Measurements from ENCODE around the gene IL1RN.

The IL1RN gene

DNA sequence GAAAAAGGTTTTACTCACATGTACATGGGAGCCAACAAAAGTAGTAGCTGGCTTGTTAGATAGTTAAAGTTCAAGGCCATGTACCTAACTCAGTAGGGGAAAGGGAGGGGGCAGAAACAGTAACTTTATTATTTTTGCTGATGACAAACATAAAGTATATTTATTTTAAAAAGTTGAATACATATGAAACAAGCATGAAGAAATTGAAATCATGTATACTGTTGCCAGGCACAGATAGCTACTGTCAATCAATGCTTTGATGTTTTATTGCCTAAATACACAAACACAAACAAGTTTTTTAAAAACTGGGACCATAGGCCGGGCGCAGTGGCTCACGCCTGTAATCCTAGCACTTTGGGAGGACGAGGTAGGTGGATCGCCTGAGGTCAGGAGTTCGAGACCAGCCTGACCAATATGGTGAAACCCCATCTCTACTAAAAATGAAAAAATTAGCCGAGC is 38.8 kb downstream of the IL1RN start:
- Histone ChIP-seq H3K4me2 (ENCODE audit: low read length, poor library complexity, severe bottlenecking) (no peak overlapping the region), H3K27me3 (ENCODE audit: control insufficient read depth in 1 of 2, insufficient read depth in 1 of 2, low read length in 2 of 2) (no peaks in the 10 kb centered on the region)
- WGBS: 92% methylated on average over 7 of the region's 7 CpGs

DNA sequence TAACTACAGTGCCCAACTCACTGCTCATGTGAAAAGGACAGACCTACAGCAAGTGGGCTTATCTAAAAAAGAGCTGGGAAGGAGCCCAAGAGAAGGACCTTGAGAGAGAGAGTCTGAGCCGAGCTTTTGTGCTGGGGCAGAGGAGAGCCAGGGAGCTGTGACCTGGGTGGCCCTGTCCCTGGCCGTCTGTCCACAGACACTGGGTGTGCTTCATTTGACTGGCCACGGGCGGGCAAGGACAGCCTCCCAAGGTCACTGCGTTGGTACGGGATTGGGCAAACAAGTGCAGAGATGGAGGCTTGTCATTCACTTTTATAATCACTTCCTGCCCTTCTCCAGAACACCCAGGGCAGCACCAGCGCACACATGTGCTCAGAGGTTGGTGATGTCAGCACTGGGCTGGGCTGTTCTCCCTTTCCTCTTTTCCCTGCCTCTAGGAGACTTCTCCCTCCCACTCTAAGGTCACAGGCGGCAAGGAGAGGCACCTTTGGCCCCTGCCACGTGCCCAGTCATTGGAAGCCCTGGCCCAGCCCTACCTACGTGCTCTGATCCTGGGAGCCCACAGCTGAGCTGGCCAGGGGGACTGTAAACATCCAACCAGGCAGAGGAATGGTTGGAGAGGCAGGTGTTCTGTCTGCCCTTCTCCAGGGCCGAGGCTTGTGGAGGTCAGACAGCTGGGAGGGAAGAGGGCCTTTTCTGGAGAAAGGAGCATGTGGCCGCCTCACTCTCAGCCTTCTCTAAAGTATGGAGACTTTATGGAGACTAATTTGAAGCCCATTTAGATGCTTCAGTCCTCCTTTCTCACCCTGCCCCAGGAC is 39.9 kb downstream of the IL1RN start:
- H3K4me1 ChIP-seq (ENCODE audit: control insufficient read depth, insufficient read depth, low read depth, low read length): no peaks in the 10 kb centered on the region
- H4K8ac ChIP-seq (ENCODE audit: low read length): no peak overlapping the region
- no peak overlapping the region for H2AK5ac ChIP-seq (ENCODE audit: low read length, severe bottlenecking)
- H3K4ac ChIP-seq (ENCODE audit: low read depth in 1 of 2, low read length in 2 of 2): no peak overlapping the region
- H3K9me3 ChIP-seq (ENCODE audit: control insufficient read depth, low read length): no peaks in the 10 kb centered on the region
- no peak for DNase-seq
- no peak overlapping the region for H2BK15ac ChIP-seq (ENCODE audit: low read depth, poor library complexity, severe bottlenecking)
- H3K27ac ChIP-seq (ENCODE audit: low read length, poor library complexity, severe bottlenecking): no peak overlapping the region
- H3K79me1 ChIP-seq (replicated peaks; ENCODE audit: low read length, poor library complexity, severe bottlenecking): peaks cover 9% of the 10 kb centered on the region
- no peak overlapping the region for H3K23ac ChIP-seq (ENCODE audit: low read length in 2 of 2)
- no peak overlapping the region for H3K9ac ChIP-seq (ENCODE audit: low read length)
- H3K14ac ChIP-seq (ENCODE audit: low read length in 2 of 2): no peak overlapping the region
- no peak overlapping the region for H2BK12ac ChIP-seq (ENCODE audit: low read length in 2 of 2)
- H2BK120ac ChIP-seq (ENCODE audit: low read depth, low read length): no peak overlapping the region
- peaks cover 0 to 6% of the 10 kb centered on the region in 2 experiments for H3K36me3 ChIP-seq (ENCODE audit: control insufficient read depth in 1 of 2, insufficient read depth in 2 of 2, low read depth in 1 of 2, low read length in 2 of 2)
- 79% methylated on average over 12 of the region's 12 CpGs for WGBS
- no peak overlapping the region for H3K18ac ChIP-seq (ENCODE audit: low read depth in 1 of 2, low read length in 2 of 2)
- no peak overlapping the region for H3K4me2 ChIP-seq (ENCODE audit: low read length, poor library complexity, severe bottlenecking)
- H3K27me3 ChIP-seq (ENCODE audit: control insufficient read depth in 1 of 2, insufficient read depth in 1 of 2, low read length in 2 of 2): no peaks in the 10 kb centered on the region
- H3K4me3 ChIP-seq (ENCODE audit: insufficient read depth in 1 of 2, low read depth in 1 of 2, low read length in 2 of 2): no peak overlapping the region
- no peak overlapping the region for H4K91ac ChIP-seq (ENCODE audit: low read length)
- H2AFZ ChIP-seq (ENCODE audit: low read depth, low read length): no peak overlapping the region
- no peak overlapping the region for H2BK5ac ChIP-seq (ENCODE audit: low read depth, low read length, poor library complexity, severe bottlenecking)

More for the DNA sequence above, 38.8 kb downstream of the IL1RN start:
- Histone ChIP-seq H3K36me3 (ENCODE audit: control insufficient read depth in 1 of 2, insufficient read depth in 2 of 2, low read depth in 1 of 2, low read length in 2 of 2) (peaks cover 0 to 9% of the 10 kb centered on the region in 2 experiments), H2BK12ac (ENCODE audit: low read length in 2 of 2) (no peak overlapping the region), H2AK5ac (ENCODE audit: low read length, severe bottlenecking) (no peak overlapping the region), H3K9ac (ENCODE audit: low read length) (no peak overlapping the region), H2AFZ (ENCODE audit: low read depth, low read length) (no peak overlapping the region), H2BK5ac (ENCODE audit: low read depth, low read length, poor library complexity, severe bottlenecking) (no peak overlapping the region), H4K91ac (ENCODE audit: low read length) (no peak overlapping the region), H3K79me1 (replicated peaks; ENCODE audit: low read length, poor library complexity, severe bottlenecking) (peaks cover 9% of the 10 kb centered on the region), H3K18ac (ENCODE audit: low read depth in 1 of 2, low read length in 2 of 2) (no peak overlapping the region), H3K27ac (ENCODE audit: low read length, poor library complexity, severe bottlenecking) (no peak overlapping the region), H3K4me3 (ENCODE audit: insufficient read depth in 1 of 2, low read depth in 1 of 2, low read length in 2 of 2) (no peak overlapping the region), H3K4me1 (ENCODE audit: control insufficient read depth, insufficient read depth, low read depth, low read length) (no peaks in the 10 kb centered on the region), H3K4ac (ENCODE audit: low read depth in 1 of 2, low read length in 2 of 2) (no peak overlapping the region), H2BK120ac (ENCODE audit: low read depth, low read length) (no peak overlapping the region), H3K23ac (ENCODE audit: low read length in 2 of 2) (no peak overlapping the region), H3K9me3 (ENCODE audit: control insufficient read depth, low read length) (no peaks in the 10 kb centered on the region), H2BK15ac (ENCODE audit: low read depth, poor library complexity, severe bottlenecking) (no peak overlapping the region), H4K8ac (ENCODE audit: low read length) (no peak overlapping the region), H3K14ac (ENCODE audit: low read length in 2 of 2) (no peak overlapping the region)
- DNase-seq: no peak

DNA sequence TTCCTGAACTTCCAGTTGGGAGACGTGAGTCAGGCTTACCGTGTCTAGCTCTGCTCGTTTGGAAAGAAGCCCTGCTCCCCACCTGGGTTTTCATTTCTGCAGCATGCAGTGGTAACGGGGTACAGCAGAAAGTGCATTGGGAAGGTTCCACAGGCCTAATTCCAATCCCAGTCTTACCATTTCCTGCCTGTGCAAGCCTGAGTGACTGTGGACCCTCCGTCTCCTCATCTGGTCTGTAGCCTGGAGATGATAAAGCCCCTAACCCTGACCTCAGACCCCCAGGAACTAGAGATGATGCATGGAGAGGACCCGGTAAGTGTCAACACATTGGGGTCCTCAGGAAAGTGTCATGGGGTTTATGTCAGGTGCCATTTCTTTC is 40.6 kb downstream of the IL1RN start:
- Histone ChIP-seq H3K4me3 (ENCODE audit: insufficient read depth in 1 of 2, low read depth in 1 of 2, low read length in 2 of 2) (no peak overlapping the region), H2BK120ac (ENCODE audit: low read depth, low read length) (no peak overlapping the region), H3K27ac (ENCODE audit: low read length, poor library complexity, severe bottlenecking) (no peak overlapping the region), H3K79me1 (replicated peaks; ENCODE audit: low read length, poor library complexity, severe bottlenecking) (peaks cover 9% of the 10 kb centered on the region), H3K14ac (ENCODE audit: low read length in 2 of 2) (no peak overlapping the region), H2BK5ac (ENCODE audit: low read depth, low read length, poor library complexity, severe bottlenecking) (no peak overlapping the region), H3K23ac (ENCODE audit: low read length in 2 of 2) (no peak overlapping the region), H2BK15ac (ENCODE audit: low read depth, poor library complexity, severe bottlenecking) (no peak overlapping the region), H3K18ac (ENCODE audit: low read depth in 1 of 2, low read length in 2 of 2) (no peak overlapping the region), H2AFZ (ENCODE audit: low read depth, low read length) (no peak overlapping the region), H3K9ac (ENCODE audit: low read length) (no peak overlapping the region), H4K8ac (ENCODE audit: low read length) (no peak overlapping the region), H2AK5ac (ENCODE audit: low read length, severe bottlenecking) (no peak overlapping the region), H2BK12ac (ENCODE audit: low read length in 2 of 2) (no peak overlapping the region), H3K4ac (ENCODE audit: low read depth in 1 of 2, low read length in 2 of 2) (no peak overlapping the region), H3K4me1 (ENCODE audit: control insufficient read depth, insufficient read depth, low read depth, low read length) (no peaks in the 10 kb centered on the region), H3K36me3 (ENCODE audit: control insufficient read depth in 1 of 2, insufficient read depth in 2 of 2, low read depth in 1 of 2, low read length in 2 of 2) (peaks cover 0 to 5% of the 10 kb centered on the region in 2 experiments), H3K9me3 (ENCODE audit: control insufficient read depth, low read length) (no peaks in the 10 kb centered on the region), H3K27me3 (ENCODE audit: control insufficient read depth in 1 of 2, insufficient read depth in 1 of 2, low read length in 2 of 2) (no peaks in the 10 kb centered on the region), H3K4me2 (ENCODE audit: low read length, poor library complexity, severe bottlenecking) (no peak overlapping the region), H4K91ac (ENCODE audit: low read length) (no peak overlapping the region)
- no peak for DNase-seq
- WGBS: 86% methylated on average over 5 of the region's 6 CpGs

DNA sequence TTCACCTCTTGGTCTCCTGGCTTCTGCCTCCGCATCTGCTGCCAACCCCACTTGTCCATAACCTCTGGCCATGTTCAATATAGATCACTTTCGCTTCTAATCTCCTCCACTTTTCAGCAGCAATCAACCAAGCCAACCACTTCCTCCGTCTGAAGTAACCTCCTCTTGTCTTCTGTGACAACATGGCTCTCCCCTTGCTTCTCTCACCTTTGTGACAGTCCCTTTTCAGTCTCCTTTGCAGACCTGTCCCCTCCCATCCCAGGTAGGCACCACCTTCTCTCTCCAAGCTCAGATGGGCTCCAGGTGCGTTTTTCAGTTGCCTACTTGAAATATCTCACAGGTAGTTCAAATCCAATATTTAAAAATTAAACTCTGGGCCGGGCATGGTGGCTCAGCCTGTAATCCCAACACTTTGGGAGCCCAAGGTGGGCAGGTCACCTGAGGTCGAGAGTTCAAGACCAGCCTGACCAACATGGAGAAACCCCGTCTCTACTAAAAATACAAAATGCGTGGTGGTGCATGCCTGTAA is 41.7 kb downstream of the IL1RN start:
- DNase-seq: no peak

More for the DNA sequence above, 41.7 kb downstream of the IL1RN start:
- Histone ChIP-seq H3K23ac (ENCODE audit: low read length in 2 of 2) (no peak overlapping the region), H4K91ac (ENCODE audit: low read length) (no peak overlapping the region), H3K36me3 (ENCODE audit: control insufficient read depth in 1 of 2, insufficient read depth in 2 of 2, low read depth in 1 of 2, low read length in 2 of 2) (peaks cover 0 to 5% of the 10 kb centered on the region in 2 experiments), H2BK12ac (ENCODE audit: low read length in 2 of 2) (no peak overlapping the region), H2BK120ac (ENCODE audit: low read depth, low read length) (no peak overlapping the region), H2BK15ac (ENCODE audit: low read depth, poor library complexity, severe bottlenecking) (no peak overlapping the region), H3K4me2 (ENCODE audit: low read length, poor library complexity, severe bottlenecking) (no peak overlapping the region), H4K8ac (ENCODE audit: low read length) (no peak overlapping the region), H3K4me1 (ENCODE audit: control insufficient read depth, insufficient read depth, low read depth, low read length) (peaks cover 2% of the 10 kb centered on the region), H2AFZ (ENCODE audit: low read depth, low read length) (no peak overlapping the region), H3K18ac (ENCODE audit: low read depth in 1 of 2, low read length in 2 of 2) (no peak overlapping the region), H2AK5ac (ENCODE audit: low read length, severe bottlenecking) (no peak overlapping the region), H3K4me3 (ENCODE audit: insufficient read depth in 1 of 2, low read depth in 1 of 2, low read length in 2 of 2) (no peak overlapping the region), H3K9ac (ENCODE audit: low read length) (no peak overlapping the region), H3K4ac (ENCODE audit: low read depth in 1 of 2, low read length in 2 of 2) (no peak overlapping the region), H3K27ac (ENCODE audit: low read length, poor library complexity, severe bottlenecking) (no peak overlapping the region), H3K9me3 (ENCODE audit: control insufficient read depth, low read length) (no peaks in the 10 kb centered on the region), H2BK5ac (ENCODE audit: low read depth, low read length, poor library complexity, severe bottlenecking) (no peak overlapping the region), H3K14ac (ENCODE audit: low read length in 2 of 2) (no peak overlapping the region), H3K27me3 (ENCODE audit: control insufficient read depth in 1 of 2, insufficient read depth in 1 of 2, low read length in 2 of 2) (no peaks in the 10 kb centered on the region), H3K79me1 (replicated peaks; ENCODE audit: low read length, poor library complexity, severe bottlenecking) (peaks cover 9% of the 10 kb centered on the region)
- 90% methylated on average over 8 of the region's 8 CpGs for WGBS

Data from mesenchymal stem cell (in vitro differentiated cells and primary cell).